HEK293 (cell line): ENCODE measurements around the gene EFCAB11.

ENCODE experiments used
- CTCF ChIA-PET: fragments of 350-600 bp; formaldehyde crosslinking; extraction: SDS; loops from one replicate; lab custom pipeline; 2021; ENCODE audit warnings: antibody characterized with exemption; lab: Yijun Ruan, JAX
- POLR2A ChIA-PET: fragments of 300-600 bp; formaldehyde crosslinking; extraction: SDS; loops from one replicate; lab custom pipeline; 2020; ENCODE audit warnings: antibody characterized with exemption, inconsistent platforms; lab: Yijun Ruan, JAX
- H3K27ac ChIP-seq: fragments of 200-500 bp; sonication (Bioruptor generic); 2 replicates; pipeline ENCODE4 v1.5.1; 2014; ENCODE audit warnings: low read depth, low read length, control low read depth, inconsistent platforms; ENCODE audit errors: extremely low read depth
- H3K36me3 ChIP-seq, 2 experiments: fragments of 200-500 bp in 1 of 2; sonication (Bioruptor generic) in 1 of 2; 1 replicate in 1 of 2; 2 replicates in 1 of 2; pipeline ENCODE4 v1.5.1; 2014 to 2017; ENCODE audit warnings: inconsistent platforms in 2 of 2, low read length in 2 of 2; ENCODE audit not compliant: control insufficient read depth in 2 of 2, insufficient read depth in 1 of 2
- H3K4me1 ChIP-seq: fragments of 200-500 bp; sonication (Bioruptor generic); 2 replicates; pipeline ENCODE4 v1.5.1; 2014; ENCODE audit warnings: mild to moderate bottlenecking, low read length, inconsistent platforms; ENCODE audit not compliant: control insufficient read depth, insufficient read depth
- H3K4me3 ChIP-seq: 2 replicates; pipeline ENCODE4 v1.5.1; 2011; ENCODE audit warnings: low read depth, mild to moderate bottlenecking, control low read depth, low read length, moderate library complexity
- H3K9me3 ChIP-seq: fragments of 200-500 bp; sonication (Bioruptor generic); 2 replicates; pipeline ENCODE4 v1.5.1; 2014; ENCODE audit warnings: low read depth, low read length, inconsistent platforms; ENCODE audit not compliant: control insufficient read depth, insufficient read depth
- KLF1 ChIP-seq: fragments of 450-650 bp; formaldehyde crosslinking; IDR thresholded peaks from 2 replicates; pipeline ENCODE4 v1.5.1; 2016; ENCODE audit warnings: missing biosample characterization, missing genetic modification characterization
- KLF7 ChIP-seq: fragments of 450-650 bp; formaldehyde crosslinking; IDR thresholded peaks from 2 replicates; pipeline ENCODE4 v1.5.1; 2016; ENCODE audit warnings: missing biosample characterization, missing genetic modification characterization, borderline replicate concordance
- PRDM10 ChIP-seq: fragments of 450-650 bp; formaldehyde crosslinking; IDR thresholded peaks from 2 replicates; pipeline ENCODE4 v1.5.1; 2016; ENCODE audit warnings: missing biosample characterization, missing genetic modification characterization
- ZBTB21 ChIP-seq: fragments of 450-650 bp; formaldehyde crosslinking; IDR thresholded peaks from 2 replicates; pipeline ENCODE4 v1.5.1; 2017; ENCODE audit warnings: missing biosample characterization, missing genetic modification characterization
- ZIC2 ChIP-seq: fragments of 450-650 bp; formaldehyde crosslinking; IDR thresholded peaks from 2 replicates; pipeline ENCODE4 v1.5.1; 2016; ENCODE audit warnings: missing biosample characterization, missing genetic modification characterization
- ZNF138 ChIP-seq: fragments of 450-650 bp; formaldehyde crosslinking; IDR thresholded peaks from 2 replicates; pipeline ENCODE4 v1.5.1; 2016; ENCODE audit warnings: missing biosample characterization, missing genetic modification characterization, borderline replicate concordance
- ZNF19 ChIP-seq: fragments of 450-650 bp; formaldehyde crosslinking; IDR thresholded peaks from 2 replicates; pipeline ENCODE4; 2016; ENCODE audit warnings: missing biosample characterization, missing genetic modification characterization, low read depth
- ZNF266 ChIP-seq: fragments of 450-650 bp; formaldehyde crosslinking; IDR thresholded peaks from 2 replicates; pipeline ENCODE4 v1.5.1; 2016; ENCODE audit warnings: missing biosample characterization, missing genetic modification characterization, low read depth
- ZNF544 ChIP-seq: fragments of 450-650 bp; formaldehyde crosslinking; IDR thresholded peaks from 2 replicates; pipeline ENCODE4 v1.5.0; 2017; ENCODE audit warnings: missing biosample characterization, missing genetic modification characterization
- ZNF560 ChIP-seq: fragments of 450-650 bp; formaldehyde crosslinking; IDR thresholded peaks from 2 replicates; pipeline ENCODE4 v1.5.1; 2017; ENCODE audit warnings: missing biosample characterization, missing genetic modification characterization, borderline replicate concordance
- ZNF624 ChIP-seq: fragments of 450-650 bp; formaldehyde crosslinking; IDR thresholded peaks from 2 replicates; pipeline ENCODE4 v1.5.1; 2017; ENCODE audit warnings: missing biosample characterization, missing genetic modification characterization
- ZNF664 ChIP-seq: fragments of 450-650 bp; formaldehyde crosslinking; IDR thresholded peaks from 2 replicates; pipeline ENCODE4 v1.5.1; 2016; ENCODE audit warnings: missing biosample characterization, missing genetic modification characterization
- ZSCAN18 ChIP-seq: fragments of 450-650 bp; formaldehyde crosslinking; IDR thresholded peaks from 2 replicates; pipeline ENCODE4 v1.5.1; 2016; ENCODE audit warnings: missing biosample characterization, missing genetic modification characterization
- ZSCAN5A ChIP-seq: fragments of 450-650 bp; formaldehyde crosslinking; IDR thresholded peaks from 2 replicates; pipeline ENCODE4 v1.5.1; 2016; ENCODE audit warnings: missing biosample characterization, missing genetic modification characterization
- TF ChIP-seq, protein P1 (sequence below): fragments of 450-650 bp; formaldehyde crosslinking; IDR thresholded peaks from 2 replicates; pipeline ENCODE4 v1.5.1; 2016; ENCODE audit warnings: missing biosample characterization, missing genetic modification characterization

EFCAB11 gene

GRCh38 chr14:89910691-89911009, 43.9 kb downstream of the EFCAB11 start:
- H3K4me3 ChIP-seq, result no peak overlapping the region
- H3K27ac ChIP-seq, result no peak overlapping the region
- POLR2A ChIA-PET, result no interaction called here
- peaks cover 20% of the 10 kb centered on the region for H3K4me1 ChIP-seq
- H3K36me3 ChIP-seq, result no peaks in the 10 kb centered on the region
- no peaks in the 10 kb centered on the region for H3K9me3 ChIP-seq
- no peak for TF ChIP-seq KLF7 (tag by site-specific recombination)
- no peak for TF ChIP-seq ZNF544 (tag by site-specific recombination)
- no peak for TF ChIP-seq ZNF560
- TF ChIP-seq ZBTB21 (tag by site-specific recombination), result no peak
- no peak for TF ChIP-seq ZIC2 (tag by site-specific recombination)
- no peak for TF ChIP-seq ZNF664
- TF ChIP-seq ZNF266, result no peak
- no peak for TF ChIP-seq ZNF19 (tag by site-specific recombination)
- TF ChIP-seq, protein P1, sequence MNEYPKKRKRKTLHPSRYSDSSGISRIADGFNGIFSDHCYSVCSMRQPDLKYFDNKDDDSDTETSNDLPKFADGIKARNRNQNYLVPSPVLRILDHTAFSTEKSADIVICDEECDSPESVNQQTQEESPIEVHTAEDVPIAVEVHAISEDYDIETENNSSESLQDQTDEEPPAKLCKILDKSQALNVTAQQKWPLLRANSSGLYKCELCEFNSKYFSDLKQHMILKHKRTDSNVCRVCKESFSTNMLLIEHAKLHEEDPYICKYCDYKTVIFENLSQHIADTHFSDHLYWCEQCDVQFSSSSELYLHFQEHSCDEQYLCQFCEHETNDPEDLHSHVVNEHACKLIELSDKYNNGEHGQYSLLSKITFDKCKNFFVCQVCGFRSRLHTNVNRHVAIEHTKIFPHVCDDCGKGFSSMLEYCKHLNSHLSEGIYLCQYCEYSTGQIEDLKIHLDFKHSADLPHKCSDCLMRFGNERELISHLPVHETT (tag by site-specific recombination), result no peak
- TF ChIP-seq PRDM10 (tag by site-specific recombination), result no peak
- no peak for TF ChIP-seq ZSCAN5A (tag by site-specific recombination)
- no peak for TF ChIP-seq ZNF624 (tag by site-specific recombination)
- no peak for TF ChIP-seq ZSCAN18 (tag by site-specific recombination)
- CTCF ChIA-PET, result interaction anchor here (0.6 kb wide), 1 partner anchor 32 kb away, joined by 3 read pairs; no protein-coding TSS in a partner anchor

DNA sequence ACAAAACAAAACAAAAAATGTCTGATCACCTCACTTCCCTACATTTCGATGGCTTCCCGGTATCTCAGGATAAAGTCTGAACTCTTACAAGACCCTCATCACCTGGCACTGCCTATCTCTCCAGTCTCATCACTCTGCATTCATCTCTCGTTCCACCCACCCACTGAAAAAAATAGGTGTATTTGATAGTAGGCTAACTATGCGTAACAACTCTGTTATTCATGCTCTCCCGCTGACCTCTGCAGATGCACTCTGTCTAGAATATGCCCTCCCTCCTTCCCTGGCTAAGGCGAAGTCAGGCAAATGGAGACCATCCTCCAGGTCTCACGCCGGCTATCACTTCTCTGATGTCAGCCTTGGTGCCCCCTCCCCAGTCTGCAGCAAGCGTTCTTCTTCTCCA, 44.9 kb downstream of the EFCAB11 start:
- CTCF ChIA-PET, result interaction anchor here (0.6 kb wide), 1 partner anchor 883 kb away, joined by 4 read pairs; no protein-coding TSS in a partner anchor
- no peaks in the 10 kb centered on the region for H3K36me3 ChIP-seq
- H3K4me1 ChIP-seq, result peaks cover 20% of the 10 kb centered on the region
- POLR2A ChIA-PET, result no interaction called here
- no peak overlapping the region for H3K4me3 ChIP-seq
- H3K27ac ChIP-seq, result no peak overlapping the region
- H3K9me3 ChIP-seq, result no peaks in the 10 kb centered on the region
- TF ChIP-seq KLF1 (tag by site-specific recombination) (no peak), ZNF138 (tag by site-specific recombination) (no peak)
